Stimulated activated naive CD4-positive, alpha-beta T cell (primary cell): ENCODE measurements around the gene HNRNPL.
"Not testable (repeated sequence)": the region's sequence is repeated elsewhere in the genome, so short reads cannot be mapped to it uniquely, and the experiment has no call there.

Experiments
- DNase-seq, 6 experiments: peaks; one replicate each; lab custom pipeline; 2025; lab: John Stamatoyannopoulos, UW

HNRNPL gene

GRCh38 chr19:38801359-38802095 is 48.3 kb downstream of the HNRNPL start:
- no peak for DNase-seq

DNA sequence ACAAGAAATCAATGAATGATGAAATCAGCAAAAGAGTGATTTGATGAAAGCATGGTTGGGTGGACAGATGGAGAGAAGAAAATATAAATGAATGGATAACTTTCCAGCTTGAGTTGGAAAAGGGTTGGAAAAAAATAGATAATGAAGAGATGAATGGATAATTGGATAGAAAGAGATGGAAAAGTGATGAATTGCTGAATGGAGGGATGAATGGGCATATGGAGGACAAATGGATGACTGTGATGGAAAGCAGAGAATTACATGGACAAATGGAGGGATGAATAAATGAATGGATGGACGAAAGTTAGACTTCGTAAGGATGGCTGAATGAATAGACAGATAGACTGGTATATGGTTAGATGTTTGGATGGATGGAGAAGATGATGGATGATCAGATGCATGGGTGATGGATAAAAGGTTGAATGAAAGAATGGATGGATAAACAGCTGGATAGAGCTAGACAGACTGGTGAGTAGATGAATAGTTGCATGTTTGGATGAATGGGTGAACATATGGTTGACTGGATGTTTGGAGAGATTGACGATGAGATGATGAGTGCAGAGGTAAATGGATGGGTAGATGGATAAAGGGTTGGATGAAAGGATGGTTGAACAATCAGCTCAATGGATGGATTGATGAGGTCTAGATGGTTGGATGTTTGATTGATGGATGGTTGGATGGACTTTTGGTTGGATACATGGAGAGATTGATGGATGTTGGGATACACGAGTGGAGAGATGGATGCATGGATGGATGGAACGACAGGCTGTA is 49.0 kb downstream of the HNRNPL start:
- DNase-seq = no peak

- DNase-seq = no peak
These were observed 50.7 kb downstream of the HNRNPL start for GRCh38 chr19:38799104-38799503.

DNA sequence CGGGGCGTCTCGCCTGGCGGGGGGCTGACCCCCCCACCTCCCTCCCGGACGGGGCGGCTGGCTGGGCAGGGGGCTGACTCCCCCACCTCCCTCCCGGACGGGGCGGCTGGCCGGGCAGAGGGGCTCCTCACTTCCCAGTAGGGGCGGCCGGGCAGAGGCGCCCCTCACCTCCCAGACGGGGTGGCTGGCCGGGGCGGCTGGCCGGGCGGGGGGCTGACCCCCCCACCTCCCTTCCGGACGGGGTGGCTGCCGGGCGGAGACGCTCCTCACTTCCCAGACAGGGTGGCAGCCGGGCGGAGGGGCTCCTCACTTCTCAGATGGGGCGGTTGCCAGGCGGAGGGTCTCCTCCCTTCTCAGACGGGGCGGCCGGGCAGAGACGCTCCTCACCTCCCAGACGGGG is 52.0 kb downstream of the HNRNPL start:
- DNase-seq = not testable (repeated sequence)

DNA sequence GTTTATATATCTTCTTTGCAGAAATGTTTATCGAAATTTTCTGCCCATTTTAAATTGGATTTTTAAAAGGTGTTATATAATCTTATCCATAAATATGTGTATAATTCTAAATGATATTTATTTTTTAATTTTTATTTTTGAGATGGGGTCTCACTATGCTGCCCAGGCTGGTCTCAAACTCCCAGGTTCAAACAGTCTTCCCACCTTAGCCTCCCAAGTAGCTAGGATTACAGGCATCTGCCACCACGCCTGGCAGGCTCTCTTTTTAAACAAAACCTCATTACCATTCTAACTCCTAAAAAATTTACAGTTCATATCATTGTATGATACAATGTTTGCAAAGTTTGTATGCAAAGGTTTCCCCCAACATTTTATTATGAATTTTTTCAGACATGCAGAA is 53.6 kb downstream of the HNRNPL start:
- no peak for DNase-seq

DNA sequence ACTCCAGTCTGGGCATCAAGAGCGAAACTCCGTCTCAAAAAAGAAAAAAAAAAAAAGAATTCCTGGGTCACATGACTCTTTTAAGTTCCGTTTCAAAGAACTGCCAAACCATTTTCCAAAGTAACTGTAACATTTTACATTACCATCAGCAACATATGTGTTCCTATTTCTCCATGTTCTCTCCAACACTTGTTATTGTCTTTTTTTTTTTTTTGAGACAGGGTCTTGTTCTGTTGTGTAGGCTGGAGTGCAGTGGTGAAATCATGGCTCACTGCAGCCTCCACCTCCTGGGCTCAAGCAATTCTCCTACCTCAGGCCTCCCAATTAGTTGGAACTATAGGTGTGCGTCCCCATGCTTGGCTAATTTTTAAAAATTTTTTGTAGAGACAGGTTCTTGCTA is 54.2 kb downstream of the HNRNPL start:
- DNase-seq = no peak

GRCh38 chr19:38793671-38794070 is 56.1 kb downstream of the HNRNPL start:
- no peak for DNase-seq

GRCh38 chr19:38793177-38793576 is 56.6 kb downstream of the HNRNPL start:
- no peak for DNase-seq

GRCh38 chr19:38792250-38793111 is 57.3 kb downstream of the HNRNPL start:
- peak in 4 of 6 experiments; percentile 12 to 31 (median 14) for DNase-seq

- DNase-seq = not testable (repeated sequence)
These were observed 58.2 kb downstream of the HNRNPL start for GRCh38 chr19:38791451-38792064.

DNA sequence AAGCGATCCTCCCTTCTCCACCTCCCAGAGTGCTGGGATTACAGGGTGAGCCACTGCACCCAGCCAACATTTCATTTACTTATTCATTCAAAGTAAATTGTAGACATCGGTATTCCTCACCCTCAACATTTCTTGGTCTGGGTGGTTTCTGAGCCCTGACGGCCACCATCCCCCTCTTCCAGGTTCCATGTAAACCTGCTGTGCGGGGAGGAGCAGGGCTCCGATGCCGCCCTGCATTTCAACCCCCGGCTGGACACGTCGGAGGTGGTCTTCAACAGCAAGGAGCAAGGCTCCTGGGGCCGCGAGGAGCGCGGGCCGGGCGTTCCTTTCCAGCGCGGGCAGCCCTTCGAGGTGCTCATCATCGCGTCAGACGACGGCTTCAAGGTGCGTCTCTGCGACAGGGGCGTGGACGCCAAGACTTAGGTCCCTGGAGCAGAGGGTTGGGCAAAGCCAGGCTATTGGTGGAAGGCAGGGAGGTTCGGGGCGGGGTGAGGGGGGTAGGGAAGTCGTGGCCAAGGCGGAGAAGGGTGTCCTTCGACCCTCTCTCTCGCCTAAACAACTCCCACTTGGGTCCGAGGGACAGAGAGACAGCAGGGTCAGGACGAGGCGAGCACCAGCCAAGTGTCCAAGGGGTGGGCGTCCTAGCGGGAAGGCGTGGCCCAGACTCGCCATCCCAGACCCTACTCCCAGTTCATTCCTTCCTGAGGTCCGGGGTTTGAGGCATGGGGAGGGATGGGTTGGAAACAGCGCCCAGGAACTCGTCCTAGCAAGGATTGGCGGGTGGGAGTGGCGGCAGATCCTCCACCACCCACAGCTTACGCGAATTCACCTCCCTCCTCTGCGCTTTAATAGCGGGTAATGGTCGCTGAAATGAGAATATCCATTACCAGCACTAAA is 59.0 kb downstream of the HNRNPL start:
- DNase-seq = not testable (repeated sequence)

DNA sequence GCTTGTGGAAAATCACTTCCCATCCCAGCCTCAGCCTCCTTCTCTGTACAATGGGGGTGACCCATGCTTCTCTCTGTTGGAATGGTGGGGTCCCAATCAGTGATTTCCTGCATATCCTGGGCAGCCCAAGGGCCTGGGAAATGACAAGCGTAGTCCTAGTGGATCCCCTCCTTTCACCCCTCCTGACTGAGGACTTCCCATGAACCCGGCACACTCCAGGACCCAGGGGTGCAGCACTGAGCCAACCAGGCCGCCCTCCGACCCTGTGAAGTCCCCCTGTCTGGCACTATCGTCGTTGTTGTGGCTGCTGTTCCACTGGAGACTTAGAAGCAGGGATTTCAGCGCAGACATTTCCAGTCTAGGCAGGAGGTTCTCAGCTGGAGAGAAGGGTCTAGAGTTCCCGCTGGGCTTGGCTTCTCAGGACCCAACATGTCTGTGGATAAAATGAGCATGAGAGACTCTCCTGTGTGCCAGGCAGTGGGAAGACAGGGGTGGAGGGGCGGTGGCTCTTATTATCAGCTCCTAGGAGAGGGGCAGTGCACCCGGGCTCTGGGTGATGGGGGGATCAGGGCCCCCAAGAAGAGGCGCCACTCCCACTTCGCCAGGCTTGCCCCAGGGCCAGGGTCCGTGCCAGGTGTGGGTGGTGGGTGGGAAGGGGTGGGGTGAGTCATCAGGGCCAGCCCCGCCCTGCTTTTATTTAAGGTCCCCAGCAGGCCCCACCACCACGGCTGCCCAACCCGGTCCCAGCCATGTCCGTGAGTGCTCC is 61.1 kb downstream of the HNRNPL start, which contains the start of gene LGALS7B:
Gene LGALS7B (plus strand): TSS at position 723 of the 766 bp plus-strand sequence. CDS start 27 bp downstream, at position 750.
- DNase-seq = no peak

DNA sequence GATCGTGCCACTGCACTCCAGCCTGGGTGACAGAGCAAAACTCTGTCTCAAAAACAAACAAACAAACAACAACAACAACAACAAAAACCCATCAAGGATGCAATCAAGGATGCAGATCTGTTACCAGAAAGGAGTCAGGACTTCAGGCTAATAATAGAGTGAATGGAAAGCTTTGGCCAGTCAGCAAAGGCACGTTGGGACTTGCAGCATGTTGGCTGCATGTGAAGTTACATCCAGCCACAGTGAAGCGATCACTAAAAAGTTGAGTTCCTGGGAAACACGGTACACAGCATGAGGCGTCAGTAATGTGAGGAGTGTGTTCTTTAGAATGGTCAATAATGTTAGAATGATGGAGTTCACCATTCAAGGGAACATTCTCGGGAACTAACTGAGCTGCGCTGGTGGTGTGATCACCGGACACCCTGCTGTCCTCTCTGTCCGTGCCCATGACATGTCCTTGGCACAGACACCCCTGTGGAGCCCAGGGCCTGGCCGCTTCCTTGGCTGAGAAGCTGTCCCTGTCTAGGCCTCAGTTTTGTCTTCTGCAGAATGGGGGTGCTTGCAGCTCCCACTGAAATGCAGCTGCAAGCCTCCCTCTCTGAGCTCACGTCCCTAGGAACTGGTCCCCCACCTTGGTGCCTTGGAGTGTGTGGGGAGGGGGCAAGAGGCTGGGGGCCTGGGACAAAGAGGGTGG is 63.1 kb downstream of the HNRNPL start:
- no peak for DNase-seq
